Stimulated activated CD8-positive, alpha-beta memory T cell treated with anti-CD3 and anti-CD28 coated beads, Interleukin-4, amount 100 ng/mL, for 1 hour (primary cell): Measurements from ENCODE around the gene UBE4A.
A peak's percentile ranks its signal among the peaks of the same experiment; 100 is the strongest.
"Not testable (repeated sequence)": the region's sequence is repeated elsewhere in the genome, so short reads cannot be mapped to it uniquely, and the experiment has no call there.

ENCODE experiments used
- DNase-seq, 2 donors: peaks; one replicate each; pipeline ENCODE4 v3.0.0-alpha.2; 2020; ENCODE audit warnings: low read depth in 2 of 2, low spot score in 1 of 2

Gene UBE4A

GRCh38 chr11:118401151-118401879 lies 41.9 kb downstream of the UBE4A start, which contains the start of gene ATP5MG:
TSS of gene ATP5MG (plus strand) at chr11:118401606. CDS start at chr11:118401666, 60 bp downstream.
- peak; percentile 77 to 89 for DNase-seq

DNA sequence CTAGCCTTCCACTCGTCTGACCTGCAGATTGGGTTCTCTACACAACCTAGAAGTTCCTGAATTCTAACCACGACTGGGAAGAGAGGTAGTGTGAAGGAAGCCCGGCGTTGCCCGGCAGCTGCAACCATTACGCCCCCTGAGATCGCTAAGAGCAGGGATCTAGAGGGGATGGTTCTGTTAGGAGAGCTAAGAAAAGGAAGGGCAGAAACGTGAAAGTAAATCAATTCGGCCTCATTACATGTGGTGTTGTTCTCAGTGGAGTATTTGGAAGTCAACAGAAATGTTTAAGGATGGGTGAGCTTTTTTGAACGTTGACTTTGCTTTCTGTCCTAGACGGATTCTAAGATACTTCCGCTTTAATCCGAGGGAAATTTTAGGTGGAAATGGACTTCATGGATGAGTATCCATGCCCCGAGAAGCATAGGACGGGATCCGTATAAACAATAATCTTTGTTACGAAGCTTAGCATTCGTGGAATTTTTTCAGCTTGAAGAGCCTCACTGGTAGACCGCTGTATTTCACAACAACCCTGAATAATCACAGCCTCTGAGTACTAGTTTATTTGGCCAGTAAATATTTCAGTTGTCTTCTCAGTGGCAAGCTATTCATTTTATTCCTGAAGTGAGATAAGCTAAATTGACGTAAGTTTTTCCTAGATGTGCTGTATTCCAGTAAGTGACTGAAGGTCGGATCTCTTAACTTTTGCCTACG lies 42.6 kb downstream of the UBE4A start:
- no peak for DNase-seq

- not testable (repeated sequence) for DNase-seq
Measured at GRCh38 chr11:118402594-118402993, 43.2 kb downstream of the UBE4A start.

DNA sequence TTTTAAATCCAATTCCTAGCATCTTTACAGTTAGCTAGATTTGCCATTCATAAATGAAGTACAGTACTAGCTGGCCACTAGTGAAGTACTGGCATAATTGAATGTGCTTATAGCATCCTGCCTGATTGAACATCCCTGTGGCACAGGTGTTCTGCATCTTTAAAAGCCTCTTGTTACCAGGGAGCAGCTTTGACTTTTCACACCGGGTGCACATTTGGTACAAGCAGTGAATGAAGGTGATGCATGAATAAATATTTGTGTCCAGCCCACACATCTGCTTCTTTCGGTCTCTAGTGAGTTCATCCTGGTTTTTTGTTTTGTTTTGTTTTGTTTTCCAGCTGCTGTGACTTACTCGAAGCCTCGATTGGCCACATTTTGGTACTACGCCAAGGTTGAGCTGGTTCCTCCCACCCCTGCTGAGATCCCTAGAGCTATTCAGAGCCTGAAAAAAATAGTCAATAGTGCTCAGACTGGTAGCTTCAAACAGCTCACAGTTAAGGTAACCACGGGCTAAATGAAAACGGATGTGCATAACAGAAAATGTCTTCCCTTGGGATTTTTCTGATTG lies 47.3 kb downstream of the UBE4A start:
- no peak for DNase-seq

GRCh38 chr11:118410055-118410745 lies 50.8 kb downstream of the UBE4A start:
- DNase-seq: no peak

DNA sequence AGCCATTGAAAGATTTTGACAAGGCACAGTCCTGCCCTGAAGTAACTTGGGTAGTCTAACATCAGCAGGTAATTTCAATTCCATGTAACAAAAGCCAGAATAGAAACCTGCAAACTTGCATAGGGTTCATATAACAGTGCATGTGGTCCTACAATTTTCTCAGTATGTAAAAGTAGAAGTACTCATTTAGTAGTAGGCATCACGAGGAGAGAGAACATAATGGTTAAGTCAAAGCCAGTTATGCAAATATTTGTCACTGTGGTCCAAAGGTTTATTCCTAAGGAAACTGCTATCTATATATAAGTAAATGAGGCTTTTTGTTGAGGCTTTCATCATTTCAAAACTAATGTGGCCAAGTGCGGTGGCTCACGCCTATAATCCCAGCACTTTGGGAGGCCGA lies 52.1 kb downstream of the UBE4A start:
- DNase-seq: no peak

DNA sequence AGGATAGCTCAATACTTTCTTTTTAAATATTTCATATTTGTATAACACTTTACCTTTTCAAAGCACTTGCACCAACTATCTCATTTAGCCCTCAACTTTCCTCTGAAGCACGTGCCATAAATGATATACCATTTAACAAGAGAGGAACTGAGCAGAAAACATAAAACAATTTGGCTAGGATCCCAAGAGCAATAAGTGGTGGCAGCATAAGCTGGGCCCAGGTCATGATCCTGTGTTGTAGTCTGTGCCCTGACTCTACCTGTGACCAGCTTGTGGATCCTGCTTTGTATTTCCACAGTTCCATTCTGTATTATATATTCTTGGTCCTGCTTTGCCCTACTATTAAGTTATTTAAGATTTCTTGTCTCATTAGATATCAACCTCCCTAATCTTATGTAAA lies 53.5 kb downstream of the UBE4A start:
- no peak for DNase-seq

DNA sequence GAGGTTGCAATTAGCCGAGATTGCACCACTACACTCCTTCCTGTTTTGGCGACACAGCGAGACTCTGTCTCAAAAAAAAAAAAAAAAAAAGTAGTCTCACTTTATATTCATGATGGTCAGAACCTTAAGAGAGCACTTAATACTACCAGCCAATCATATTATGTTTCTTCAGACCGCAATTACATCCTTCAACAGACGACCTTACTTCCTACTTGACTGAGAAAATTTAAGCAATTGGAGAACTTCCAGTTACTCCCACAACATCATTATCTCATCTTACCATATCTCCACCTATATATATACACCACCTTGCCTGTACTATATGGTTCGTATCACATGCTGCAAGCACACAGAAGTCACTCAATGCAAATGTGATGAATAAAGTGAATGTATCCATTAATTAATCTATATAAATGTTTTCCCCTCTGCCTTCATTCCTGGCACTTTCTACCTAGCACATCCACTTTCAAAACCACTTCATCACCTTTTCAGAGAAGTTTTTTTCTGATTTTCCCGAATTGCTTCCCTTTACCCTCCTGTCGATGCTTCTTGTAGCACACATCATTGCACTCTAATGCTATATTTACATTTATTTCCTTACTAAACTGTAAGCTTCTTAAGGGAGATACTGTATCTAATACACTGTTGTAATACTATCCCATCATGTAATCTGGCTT lies 55.8 kb downstream of the UBE4A start:
- no peak for DNase-seq

DNA sequence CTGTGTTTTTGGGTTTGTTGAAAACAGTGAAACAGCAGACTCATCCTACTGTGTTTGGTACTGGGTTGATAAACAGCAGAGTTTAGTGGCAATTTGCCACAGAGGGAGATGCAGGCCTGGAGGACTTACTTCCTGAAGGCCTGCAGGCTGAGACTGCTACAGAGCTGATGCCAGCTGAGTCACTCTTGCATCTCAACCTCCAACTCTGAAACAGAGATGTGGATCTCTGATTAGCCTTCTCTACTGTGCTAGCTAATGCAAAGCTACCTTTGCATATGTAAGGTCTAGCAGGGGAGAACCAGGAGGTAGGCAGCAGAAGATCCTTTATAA lies 56.3 kb downstream of the UBE4A start:
- no peak for DNase-seq

- not testable (repeated sequence) for DNase-seq
Measured at GRCh38 chr11:118416900-118417299, 57.5 kb downstream of the UBE4A start.

- DNase-seq: no peak
Measured at GRCh38 chr11:118417801-118418200, 58.4 kb downstream of the UBE4A start.

GRCh38 chr11:118418766-118419165 lies 59.4 kb downstream of the UBE4A start:
- no peak for DNase-seq

DNA sequence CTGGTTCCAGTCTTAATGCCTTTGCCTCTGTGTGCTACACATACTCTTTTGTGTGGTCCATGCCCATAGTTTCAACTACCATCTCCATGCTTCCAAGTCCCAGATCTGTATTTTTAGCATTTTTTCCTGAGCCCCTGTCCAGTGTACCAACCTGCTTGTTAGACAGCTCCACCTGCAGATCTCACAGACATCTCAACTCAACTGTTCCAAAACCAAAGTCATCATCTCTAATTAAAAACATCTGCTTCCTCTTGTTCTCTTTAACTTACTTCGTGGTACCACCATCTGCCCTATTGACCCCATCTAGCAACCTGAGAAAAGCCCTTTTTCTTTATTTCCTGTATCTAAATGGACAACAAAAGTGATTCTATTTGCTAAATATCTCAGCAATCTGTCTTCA lies 68.3 kb downstream of the UBE4A start:
- DNase-seq: no peak

DNA sequence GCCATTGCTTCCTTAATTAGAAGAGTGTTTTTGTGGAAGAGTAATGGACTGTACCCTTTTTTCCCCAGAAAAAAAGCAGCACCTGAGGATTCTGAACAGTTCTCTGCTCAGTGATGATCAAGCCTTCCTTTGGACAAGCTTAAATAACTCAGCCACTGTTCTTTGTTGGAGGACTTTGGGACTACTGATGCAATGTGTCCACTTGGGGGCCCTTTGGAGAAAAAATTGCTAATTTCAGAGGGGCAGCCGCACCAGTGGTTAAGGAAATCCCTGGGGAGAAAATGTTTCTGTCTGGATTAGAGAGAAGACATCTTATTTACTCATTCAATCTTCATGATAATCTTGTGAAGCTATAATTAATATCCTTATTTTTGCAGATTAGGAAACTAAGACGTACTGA lies 71.6 kb downstream of the UBE4A start:
- DNase-seq: no peak

GRCh38 chr11:118434123-118434552 lies 74.7 kb downstream of the UBE4A start:
- no peak for DNase-seq

DNA sequence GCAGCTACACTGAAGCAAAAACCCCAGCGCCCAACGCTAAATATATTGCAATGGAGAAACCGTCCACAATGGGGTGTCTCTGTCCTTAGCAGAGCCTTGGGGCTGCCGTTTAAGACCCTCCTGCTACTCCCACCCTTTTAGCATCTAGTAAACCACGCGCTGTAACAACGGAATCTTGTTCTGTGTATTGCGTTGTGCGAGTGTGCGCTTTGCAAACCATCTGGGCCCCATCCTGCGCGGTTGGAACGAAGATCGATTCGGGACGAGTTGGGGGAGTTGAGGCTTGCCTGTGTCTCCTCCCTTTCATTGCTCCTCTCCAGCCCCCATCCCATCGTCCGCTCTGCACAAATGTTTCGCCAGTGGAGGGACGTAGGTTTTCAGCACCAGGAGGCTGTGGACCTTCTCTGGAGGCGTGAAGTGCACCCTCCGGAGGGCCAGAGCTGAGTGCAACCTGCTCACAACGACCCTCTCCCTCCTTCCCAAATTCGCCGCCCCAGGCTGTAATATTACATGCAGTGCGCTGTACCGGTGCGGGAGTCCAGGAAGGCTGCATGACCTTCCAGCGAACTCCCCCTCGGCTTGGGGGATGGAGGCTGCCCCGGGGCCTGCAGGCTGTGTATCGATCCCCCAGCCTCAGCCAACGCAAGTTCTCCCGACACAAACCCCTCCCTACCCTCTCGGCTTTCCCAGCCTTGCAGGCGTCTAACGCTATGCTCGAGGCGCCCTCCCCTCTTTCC lies 75.3 kb downstream of the UBE4A start:
- peak in 1 of 2 donors; percentile 3 for DNase-seq

DNA sequence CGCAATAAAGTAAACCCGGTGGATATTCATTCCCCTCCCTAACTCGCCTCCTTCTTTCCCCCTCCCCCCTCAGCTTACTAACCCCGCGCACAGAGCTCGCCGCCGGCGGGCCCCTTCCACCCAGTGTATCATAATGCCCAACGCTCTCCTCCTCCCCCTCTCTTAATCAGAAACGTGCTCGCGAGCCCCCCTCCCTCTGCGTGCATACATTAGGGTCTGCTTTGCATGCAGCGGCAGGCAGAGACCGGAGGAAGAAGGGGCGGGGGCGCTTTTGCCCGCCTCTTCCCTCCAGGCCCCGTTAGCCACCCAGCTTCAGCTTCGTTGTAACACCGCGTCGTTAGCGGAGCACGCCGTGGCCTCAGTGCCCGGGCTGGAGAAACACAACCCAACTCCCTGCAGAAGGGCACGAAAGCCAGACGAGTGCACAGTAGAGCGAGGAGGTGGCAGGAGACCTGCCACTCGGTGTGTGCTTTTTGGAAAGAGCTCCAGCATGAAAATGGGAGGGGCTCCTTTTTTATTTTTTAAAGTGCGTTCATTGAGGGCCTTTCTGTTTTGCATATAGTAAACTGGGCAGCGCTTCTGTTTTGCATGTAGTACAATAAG lies 76.0 kb downstream of the UBE4A start:
- peak; percentile 16 to 20 for DNase-seq

DNA sequence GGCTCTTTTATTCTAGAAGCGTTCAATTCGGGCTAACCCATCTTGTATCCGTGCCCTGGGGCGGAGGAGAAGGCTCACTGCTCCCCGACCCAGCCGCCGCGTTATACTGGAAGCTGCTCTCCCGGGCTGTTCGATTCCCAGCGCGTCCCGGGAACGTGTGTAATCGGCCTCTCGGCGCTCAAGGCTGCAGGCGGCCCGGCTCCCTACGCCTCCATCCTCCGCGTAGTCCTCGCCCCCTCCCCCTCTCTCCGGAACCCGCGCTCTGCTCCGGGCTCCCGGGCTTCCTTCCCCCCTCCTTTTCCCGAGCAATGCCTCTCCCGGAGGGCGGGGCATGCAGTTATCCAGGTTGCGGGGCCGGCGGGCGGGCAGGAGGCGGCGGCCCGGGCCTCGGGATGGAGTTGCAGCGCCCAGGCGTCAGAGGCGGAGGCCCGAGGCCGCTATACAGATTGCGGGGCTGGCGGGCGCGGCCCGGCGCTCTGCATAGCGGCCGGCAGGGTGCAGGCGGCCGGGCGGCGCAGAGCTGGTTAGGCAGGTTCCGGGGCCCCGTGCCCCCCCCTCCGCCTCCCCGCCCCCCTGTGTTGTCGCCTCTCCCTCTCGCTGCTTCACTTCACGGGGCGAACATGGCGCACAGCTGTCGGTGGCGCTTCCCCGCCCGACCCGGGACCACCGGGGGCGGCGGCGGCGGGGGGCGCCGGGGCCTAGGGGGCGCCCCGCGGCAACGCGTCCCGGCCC lies 76.7 kb downstream of the UBE4A start, which contains the start of gene KMT2A:
KMT2A (plus strand) TSS at position 600 of the 732 bp plus-strand sequence; CDS start at position 621, 21 bp downstream.
- peak; percentile 85 to 86 for DNase-seq

- peak; percentile 22 to 29 for DNase-seq
Measured at GRCh38 chr11:118436639-118437207, 77.3 kb downstream of the UBE4A start.
